Endothelial cell of umbilical vein (primary cell): ENCODE results near the gene GJA1. TPM values are rescaled to one million over a fixed set of nuclear protein-coding genes. Genes with fewer than 3 reads are reported as not detected.

ENCODE experiments used
- BruUV-seq: library from RNA; stranded (reverse); fragments of 400-500 nt; replicated peaks from 2 replicates; lab custom pipeline; 2021; lab: Mats Ljungman, UMichigan
- CTCF ChIA-PET: fragments of 300-600, 350-600 bp; sonication (Branson Sonifier 250); formaldehyde crosslinking; loops from one replicate; lab custom pipeline; 2021; ENCODE audit warnings: antibody characterized with exemption, inconsistent platforms; lab: Charles Lee
- POLR2A ChIA-PET: fragments of 300-600, 350-600 bp; sonication (Branson Sonifier 250); formaldehyde crosslinking; loops from one replicate; lab custom pipeline; 2021; ENCODE audit warnings: antibody characterized with exemption, inconsistent platforms; lab: Charles Lee
- DNase-seq: peaks from one replicate; pipeline ENCODE4 v3.0.0-alpha.2; 2011; ENCODE audit warnings: low read depth, low spot score
- FAIRE-seq: peaks from 2 replicates; lab custom pipeline; 2011; peaks lifted over from hg19 to GRCh38; lab: Jason Lieb, UNC
- H2AFZ ChIP-seq: 2 replicates; pipeline ENCODE4 v1.6.0; 2012; ENCODE audit warnings: low read depth, low read length, control low read depth, inconsistent platforms
- H3K27ac ChIP-seq: 2 replicates; pipeline ENCODE4 v1.5.1; 2011; ENCODE audit warnings: low read depth, mild to moderate bottlenecking, control low read depth, low read length, moderate library complexity; ENCODE audit not compliant: insufficient read depth
- H3K27me3 ChIP-seq, 2 experiments: 2 replicates each; pipeline versions ENCODE4 v1.6.0 to v1.6.1; 2011; ENCODE audit warnings: low read length in 2 of 2, mixed read lengths in 1 of 2; ENCODE audit not compliant: control insufficient read depth in 2 of 2, insufficient read depth in 2 of 2
- H3K36me3 ChIP-seq, 2 experiments: 2 replicates in 1 of 2; 3 replicates in 1 of 2; pipeline ENCODE4 v1.5.1; 2011; ENCODE audit warnings: low read length in 2 of 2, mild to moderate bottlenecking in 1 of 2, moderate library complexity in 1 of 2; ENCODE audit not compliant: control insufficient read depth in 2 of 2, insufficient read depth in 2 of 2; ENCODE audit errors: extremely low read depth in 1 of 2
- H3K4me1 ChIP-seq: 3 replicates; pipeline ENCODE4 v1.5.1; 2011; ENCODE audit warnings: mild to moderate bottlenecking, low read length; ENCODE audit not compliant: control insufficient read depth, insufficient read depth; ENCODE audit errors: extremely low read depth
- H3K4me2 ChIP-seq: 2 replicates; pipeline ENCODE4 v1.6.1; 2011; ENCODE audit warnings: low read length, control low read depth, mixed read lengths; ENCODE audit not compliant: insufficient read depth
- H3K4me3 ChIP-seq, 3 experiments: fragments of 200-600 bp in 1 of 3; sonication (generic), shearing (Covaris generic) in 1 of 3; replicated peaks in 1 of 3; 2 replicates each; pipeline ENCODE4 v1.5.1; 2011 to 2016; ENCODE audit warnings: control low read depth in 3 of 3, low read length in 3 of 3, mild to moderate bottlenecking in 2 of 3, inconsistent platforms in 1 of 3, low read depth in 1 of 3, moderate library complexity in 1 of 3; ENCODE audit not compliant: insufficient read depth in 1 of 3
- H3K79me2 ChIP-seq: 2 replicates; pipeline ENCODE4 v1.6.0; 2012; ENCODE audit warnings: low read length, inconsistent platforms; ENCODE audit not compliant: control insufficient read depth, insufficient read depth
- H3K9ac ChIP-seq: replicated peaks from 2 replicates; pipeline ENCODE3; 2011; ENCODE audit warnings: low read length, control low read depth; ENCODE audit not compliant: insufficient read depth; ENCODE audit errors: extremely low read depth
- H3K9me1 ChIP-seq: replicated peaks from 3 replicates; pipeline ENCODE4 v1.6.0; 2011; ENCODE audit warnings: mild to moderate bottlenecking, low read length; ENCODE audit not compliant: control insufficient read depth, insufficient read depth; ENCODE audit errors: extremely low read depth
- H3K9me3 ChIP-seq: replicated peaks from 2 replicates; pipeline ENCODE4 v1.5.1; 2012; ENCODE audit warnings: low read length, inconsistent platforms; ENCODE audit not compliant: control insufficient read depth, insufficient read depth
- H4K20me1 ChIP-seq: replicated peaks from 2 replicates; pipeline ENCODE3; 2011; ENCODE audit warnings: mild to moderate bottlenecking, low read length; ENCODE audit not compliant: control insufficient read depth, insufficient read depth; ENCODE audit errors: extremely low read depth
- CTCF ChIP-seq, 2 donors: IDR thresholded peaks; 1 replicate in 1 of 2; 2 replicates in 1 of 2; pipeline ENCODE4 v1.5.1; 2011; ENCODE audit warnings: low read length in 2 of 2, mild to moderate bottlenecking in 2 of 2, moderate library complexity in 2 of 2, control low read depth in 1 of 2, inconsistent platforms in 1 of 2, low read depth in 1 of 2; ENCODE audit not compliant: insufficient read depth in 1 of 2; ENCODE audit errors: extremely low read depth in 1 of 2
- EZH2 ChIP-seq: IDR thresholded peaks from 2 replicates; pipeline ENCODE4 v1.6.1; 2012; ENCODE audit warnings: borderline replicate concordance, low read depth, mild to moderate bottlenecking, moderate library complexity, low read length, inconsistent platforms; ENCODE audit not compliant: severe bottlenecking
- FOS ChIP-seq: IDR thresholded peaks from 2 replicates; pipeline ENCODE4 v1.6.1; 2011; ENCODE audit warnings: mild to moderate bottlenecking, low read length, moderate library complexity, borderline replicate concordance; ENCODE audit not compliant: insufficient read depth
- GATA2 ChIP-seq: IDR thresholded peaks from 2 replicates; pipeline ENCODE4 v1.7.0; 2011; ENCODE audit warnings: low read depth, mild to moderate bottlenecking, moderate library complexity, mixed read lengths, low read length; ENCODE audit not compliant: insufficient read length, insufficient read depth
- JUN ChIP-seq: IDR thresholded peaks from 2 replicates; pipeline ENCODE4 v1.6.1; 2011; ENCODE audit warnings: borderline replicate concordance, low read depth; ENCODE audit not compliant: insufficient read length, insufficient read depth
- MAX ChIP-seq: IDR thresholded peaks from 2 replicates; pipeline ENCODE4 v1.6.1; 2011; ENCODE audit not compliant: insufficient read depth, insufficient read length
- MYC ChIP-seq: IDR thresholded peaks from one replicate; pipeline ENCODE4 v1.6.1; 2011; ENCODE audit warnings: mild to moderate bottlenecking, low read depth, low read length
- POLR2A ChIP-seq: IDR thresholded peaks from 2 replicates; pipeline ENCODE4 v1.6.1; 2012; ENCODE audit warnings: low read depth, mild to moderate bottlenecking, control low read depth, low read length
- POLR2AphosphoS5 ChIP-seq: IDR thresholded peaks from 2 replicates; pipeline ENCODE4 v1.6.1; 2012; ENCODE audit warnings: low read depth, mild to moderate bottlenecking, control low read depth, low read length, moderate library complexity; ENCODE audit not compliant: insufficient read depth
- dilution Hi-C: fragments of 300-500 bp; cut with MboI; formaldehyde crosslinking; loops from one replicate; pipeline ENCODE4 v1.15.0; 2019; ENCODE audit warnings: low sequenced_read_pairs; ENCODE audit not compliant: extremely low pct_ligation_motif_present
- intact Hi-C: fragments of 100-400 bp; cut with micrococcal nuclease; formaldehyde crosslinking; loops from one replicate; pipeline ENCODE4 v1.10.0; 2022
- polyA plus RNA-seq, 4 experiments: library from polyadenylated mRNA; depleted of rRNA in 3 of 4; stranded (reverse) in 3 of 4; unstranded in 1 of 4; fragments of >200 nt; gene quantifications; 2 replicates each; pipeline versions ENCODE4 v1.2.1 to v1.2.3, GENCODE V29; 2011 to 2012; ENCODE audit warnings: missing spikeins in 1 of 4
- total RNA-seq: library from RNA; stranded (reverse); gene quantifications from 2 replicates; pipeline ENCODE4 v1.2.3, GENCODE V29; 2021

GJA1 gene
- total and polyA plus RNA-seq, 2 donors (not counting 3 experiments of a cell fraction or from before 2014, with no cell fraction given): 185 to 235 TPM

- H3K9ac ChIP-seq: no peak overlapping the region
- intact Hi-C loops: no loop called here
- H2AFZ ChIP-seq: no peak overlapping the region
- no peak overlapping the region for H3K4me2 ChIP-seq
- H3K27ac ChIP-seq: no peak overlapping the region
- no peak overlapping the region for H3K4me3 ChIP-seq
- TF ChIP-seq EZH2 (no peak), POLR2A (no peak), MAX (no peak), FOS (no peak), MYC (no peak), CTCF (IDR thresholded peaks at IDR 0.05; ENCODE audit: extremely low read depth in 1 of 2, insufficient read depth in 1 of 2, low read depth in 1 of 2, low read length in 2 of 2) (no peak), POLR2AphosphoS5 (no peak), GATA2 (no peak), JUN (no peak)
- DNase-seq (no peak), FAIRE-seq (peak; percentile 46)
- CTCF ChIA-PET: interaction anchor here (0.8 kb wide), 1 partner anchor 338 kb away, joined by 3 read pairs; no protein-coding TSS in a partner anchor
- dilution Hi-C loops: no loop called here
- H3K4me1 ChIP-seq: no peaks in the 10 kb centered on the region
- H3K9me3 ChIP-seq: no peaks in the 10 kb centered on the region
- H3K36me3 ChIP-seq: no peaks in the 10 kb centered on the region
- no peaks in the 10 kb centered on the region for H3K9me1 ChIP-seq
- no peaks in the 10 kb centered on the region for H3K27me3 ChIP-seq
- no peaks in the 10 kb centered on the region for H4K20me1 ChIP-seq
- POLR2A ChIA-PET: no interaction called here
- BruUV-seq: no TSS peak
- no peaks in the 10 kb centered on the region for H3K79me2 ChIP-seq
Observed at GRCh38 chr6:121393731-121394505, 41.5 kb upstream of the GJA1 start.
